Activated CD4-positive, alpha-beta memory T cell treated with anti-CD3 and anti-CD28 coated beads, Interleukin-2, amount 10 ng/mL, durations not matched to agents 7 days and 5 days (primary cell): ENCODE results near the gene TARP.
A peak's percentile ranks its signal among the peaks of the same experiment; 100 is the strongest.

Experiments
- CTCF ChIA-PET: fragments of 350-600 bp; sonication (Branson Sonifier 250); formaldehyde crosslinking; loops from one replicate; lab custom pipeline; 2021; ENCODE audit warnings: antibody characterized with exemption, inconsistent platforms; lab: Charles Lee
- POLR2A ChIA-PET: fragments of 350-600 bp; sonication (Branson Sonifier 250); formaldehyde crosslinking; loops from one replicate; lab custom pipeline; 2021; ENCODE audit warnings: antibody characterized with exemption; lab: Charles Lee
- DNase-seq: peaks from one replicate; pipeline ENCODE4 v3.0.0-alpha.2; 2020
- H3K27ac Mint-ChIP-seq: one replicate; pipeline ENCODE4 v1.8.0; 2021; ENCODE audit warnings: mild to moderate bottlenecking, mixed read lengths
- H3K27me3 Mint-ChIP-seq: one replicate; pipeline ENCODE4 v1.8.0; 2021; ENCODE audit warnings: mixed read lengths
- H3K36me3 Mint-ChIP-seq: one replicate; pipeline ENCODE4 v1.8.0; 2021; ENCODE audit warnings: low read depth, mixed read lengths
- H3K4me1 Mint-ChIP-seq: one replicate; pipeline ENCODE4 v1.8.0; 2021; ENCODE audit warnings: mixed read lengths
- H3K4me3 Mint-ChIP-seq: one replicate; pipeline ENCODE4 v1.8.0; 2021; ENCODE audit warnings: mild to moderate bottlenecking, mixed read lengths
- H3K9me3 Mint-ChIP-seq: one replicate; pipeline ENCODE4 v1.8.0; 2021; ENCODE audit warnings: mixed read lengths

Gene TARP

DNA sequence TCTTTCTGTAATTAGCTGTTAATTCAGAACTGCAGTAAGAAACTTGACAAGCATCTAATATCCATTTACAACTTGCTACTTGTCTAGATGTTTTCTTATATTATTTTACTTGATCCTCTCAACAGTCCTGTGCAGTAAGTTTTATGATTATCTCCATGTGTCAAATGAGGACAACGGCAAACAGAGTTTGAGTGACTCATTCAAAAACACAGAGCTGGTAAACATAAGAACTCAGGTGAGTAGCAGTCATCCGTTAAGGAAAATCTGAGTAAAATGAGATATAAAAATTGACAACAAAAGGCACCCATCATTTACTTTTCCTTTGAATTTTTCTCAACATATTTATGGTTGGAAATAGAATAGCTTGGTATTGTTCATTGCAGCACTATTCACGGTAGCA is 19.0 kb upstream of the TARP start:
- Mint-ChIP-seq H3K27me3 (no peaks in the 10 kb centered on the region), H3K9me3 (no peaks in the 10 kb centered on the region), H3K36me3 (no peaks in the 10 kb centered on the region), H3K4me1 (no peaks in the 10 kb centered on the region), H3K4me3 (no peak overlapping the region), H3K27ac (no peak overlapping the region)
- no peak for DNase-seq
- ChIA-PET POLR2A (no interaction called here), CTCF (no interaction called here)

DNA sequence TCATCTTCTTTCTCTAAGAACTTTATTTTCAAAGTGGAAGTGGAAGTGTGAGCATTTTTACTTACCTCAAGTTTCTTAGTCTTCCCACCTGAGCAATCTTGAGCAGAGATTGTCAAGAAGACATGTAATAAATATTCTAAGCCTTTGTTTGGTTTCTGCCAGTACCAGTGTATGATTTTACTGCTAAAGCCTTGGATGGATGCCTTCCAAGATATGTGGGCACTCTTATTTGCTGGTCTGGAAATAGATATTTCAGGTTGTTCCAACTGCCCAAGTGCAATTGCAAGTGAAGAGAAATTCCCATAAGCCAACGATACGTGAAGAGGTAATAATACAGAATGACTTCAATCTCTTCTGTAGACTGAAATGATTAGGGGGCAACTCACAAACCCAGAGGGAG is 18.2 kb upstream of the TARP start:
- Mint-ChIP-seq H3K36me3 (no peaks in the 10 kb centered on the region), H3K9me3 (no peaks in the 10 kb centered on the region), H3K4me3 (no peak overlapping the region), H3K27me3 (no peaks in the 10 kb centered on the region), H3K27ac (no peak overlapping the region), H3K4me1 (no peaks in the 10 kb centered on the region)
- ChIA-PET POLR2A (no interaction called here), CTCF (no interaction called here)
- no peak for DNase-seq

DNA sequence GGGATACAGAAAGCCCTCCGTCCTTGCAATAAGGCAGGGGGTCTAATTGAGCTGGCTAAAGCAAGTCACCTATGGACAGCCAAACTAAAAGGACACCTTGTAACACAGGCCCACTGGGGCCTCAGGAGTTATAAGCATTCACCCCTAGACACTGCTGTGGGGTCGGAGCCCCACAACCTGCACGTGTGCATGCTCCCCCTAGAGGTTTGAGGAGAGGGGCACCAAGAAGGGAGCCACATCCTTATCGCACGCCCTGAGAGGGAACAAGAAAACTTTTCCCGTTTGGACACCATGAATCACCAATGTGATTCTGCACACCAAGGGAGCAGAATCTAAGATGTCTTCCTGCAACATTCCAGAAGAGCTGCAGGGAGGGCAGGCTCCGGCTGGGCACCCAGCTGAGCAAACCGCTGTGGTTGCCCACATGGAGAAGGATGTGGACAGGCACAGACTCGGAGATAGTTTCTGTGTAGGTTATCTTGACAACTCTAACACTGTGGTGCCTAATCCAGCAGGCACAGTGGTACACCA is 17.7 kb upstream of the TARP start:
- Mint-ChIP-seq H3K27ac (no peak overlapping the region), H3K27me3 (no peaks in the 10 kb centered on the region), H3K4me1 (no peaks in the 10 kb centered on the region), H3K36me3 (no peaks in the 10 kb centered on the region), H3K9me3 (no peaks in the 10 kb centered on the region), H3K4me3 (no peak overlapping the region)
- CTCF ChIA-PET: no interaction called here
- DNase-seq: no peak
- POLR2A ChIA-PET: no interaction called here

DNA sequence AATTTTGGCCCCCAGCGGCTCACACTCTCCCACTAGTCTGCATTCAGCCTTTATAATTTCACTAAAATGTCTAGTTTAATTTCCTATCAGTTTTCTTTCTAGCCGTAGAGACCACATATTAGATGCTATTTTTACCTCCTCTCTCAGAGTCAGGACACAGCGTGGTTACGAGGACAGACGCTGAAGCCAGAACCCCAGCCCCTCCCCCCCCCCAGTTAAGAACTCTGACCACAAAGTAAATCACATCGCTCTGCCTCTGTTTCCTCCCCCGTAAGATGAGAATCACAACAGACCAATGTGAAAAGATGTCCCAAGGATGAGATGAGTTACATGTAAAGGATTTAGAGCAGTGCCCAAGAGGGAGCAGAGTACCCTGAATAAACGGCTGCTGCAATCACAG is 11.1 kb upstream of the TARP start:
- H3K27me3 Mint-ChIP-seq: no peaks in the 10 kb centered on the region
- POLR2A ChIA-PET: no interaction called here
- H3K4me1 Mint-ChIP-seq: no peaks in the 10 kb centered on the region
- no peak for DNase-seq
- no peaks in the 10 kb centered on the region for H3K9me3 Mint-ChIP-seq
- H3K27ac Mint-ChIP-seq: no peak overlapping the region
- no peaks in the 10 kb centered on the region for H3K36me3 Mint-ChIP-seq
- CTCF ChIA-PET: no interaction called here
- H3K4me3 Mint-ChIP-seq: no peak overlapping the region

DNA sequence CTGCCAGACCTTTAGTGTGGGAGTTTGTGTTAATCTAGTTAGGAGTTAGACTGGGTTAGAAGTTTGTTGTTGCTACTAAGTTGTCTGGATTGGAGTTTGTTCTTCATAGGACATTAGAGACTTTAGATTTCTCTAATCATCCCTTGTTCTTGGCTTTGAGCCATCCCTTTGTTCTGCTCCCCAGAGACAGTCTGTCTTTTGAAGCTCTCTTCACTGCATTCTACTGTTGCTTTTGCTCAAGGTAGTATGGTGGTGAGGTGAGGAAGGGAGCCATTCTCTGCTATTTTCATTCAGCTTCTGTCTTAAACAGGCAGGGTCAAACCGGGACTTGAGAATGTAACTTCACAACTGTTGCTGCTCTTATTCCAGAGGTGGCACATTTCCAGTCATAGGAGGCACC is 10.4 kb upstream of the TARP start:
- H3K4me3 Mint-ChIP-seq: no peak overlapping the region
- H3K9me3 Mint-ChIP-seq: no peaks in the 10 kb centered on the region
- no peak for DNase-seq
- H3K27ac Mint-ChIP-seq: no peak overlapping the region
- H3K4me1 Mint-ChIP-seq: no peaks in the 10 kb centered on the region
- ChIA-PET POLR2A (no interaction called here), CTCF (no interaction called here)
- H3K27me3 Mint-ChIP-seq: no peaks in the 10 kb centered on the region
- H3K36me3 Mint-ChIP-seq: no peaks in the 10 kb centered on the region

DNA sequence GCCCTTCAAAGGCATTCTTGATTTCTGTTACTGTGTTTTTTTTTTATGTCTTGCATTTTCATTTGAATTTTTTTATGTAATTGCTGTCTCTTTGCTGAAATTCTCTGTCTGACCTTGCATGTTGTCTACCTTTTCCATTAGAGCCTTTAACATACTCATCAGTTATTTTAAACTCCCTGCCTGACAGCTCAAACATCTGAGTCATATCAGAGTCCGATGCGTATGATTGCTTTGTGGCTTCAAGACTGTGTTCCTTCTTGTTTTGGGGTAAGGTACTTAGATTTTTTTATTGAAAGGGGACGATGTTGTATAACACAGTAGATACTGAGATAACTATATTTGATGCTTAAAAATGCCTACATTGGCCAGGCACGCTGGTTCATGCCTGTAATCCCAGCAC is 9.7 kb upstream of the TARP start:
- Mint-ChIP-seq H3K4me1 (no peaks in the 10 kb centered on the region), H3K36me3 (no peaks in the 10 kb centered on the region), H3K27me3 (no peaks in the 10 kb centered on the region), H3K9me3 (no peaks in the 10 kb centered on the region), H3K27ac (no peak overlapping the region), H3K4me3 (no peak overlapping the region)
- ChIA-PET POLR2A (no interaction called here), CTCF (no interaction called here)
- no peak for DNase-seq

DNA sequence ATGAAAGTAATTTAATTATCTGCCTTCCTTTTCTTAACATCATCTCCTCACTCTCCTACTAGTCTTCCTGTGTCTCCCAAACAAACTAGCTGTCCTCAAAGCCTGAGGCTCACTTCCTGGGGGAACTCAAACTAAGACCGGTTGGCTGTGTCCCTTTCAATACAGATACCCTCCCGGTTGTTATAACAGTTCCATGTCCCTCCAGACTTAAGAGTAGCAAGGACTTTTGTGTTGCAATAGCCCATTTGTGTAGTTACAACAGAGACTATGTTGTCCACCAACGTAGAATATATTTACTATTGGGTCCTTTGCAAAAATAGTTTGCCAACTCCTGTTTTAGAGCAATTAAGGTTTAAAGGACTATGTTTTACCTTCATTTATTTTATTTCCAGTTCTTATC is 8.6 kb upstream of the TARP start:
- no peak overlapping the region for H3K27ac Mint-ChIP-seq
- H3K27me3 Mint-ChIP-seq: no peaks in the 10 kb centered on the region
- ChIA-PET POLR2A (no interaction called here), CTCF (no interaction called here)
- H3K4me3 Mint-ChIP-seq: no peak overlapping the region
- DNase-seq: no peak
- no peaks in the 10 kb centered on the region for H3K4me1 Mint-ChIP-seq
- no peaks in the 10 kb centered on the region for H3K36me3 Mint-ChIP-seq
- H3K9me3 Mint-ChIP-seq: no peaks in the 10 kb centered on the region

DNA sequence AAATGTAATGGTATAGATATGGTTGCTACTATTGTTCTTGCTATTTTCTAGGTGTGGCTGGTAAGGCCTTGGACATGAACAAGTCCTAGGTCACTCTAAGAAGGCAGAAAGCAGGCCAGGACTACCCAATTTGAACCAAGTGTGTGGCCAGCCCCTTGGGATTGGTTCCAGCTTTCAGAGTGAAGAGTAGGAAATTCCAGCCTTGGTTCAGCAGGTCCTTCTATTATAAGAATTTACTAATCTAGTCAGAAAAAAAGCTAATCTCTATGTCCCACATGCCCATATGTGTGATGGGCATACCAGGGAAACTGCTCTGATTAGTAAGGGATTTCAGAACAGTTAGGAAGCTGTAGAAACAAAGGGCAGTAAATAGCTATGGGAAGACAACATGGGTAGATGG is 7.8 kb upstream of the TARP start:
- no peaks in the 10 kb centered on the region for H3K27me3 Mint-ChIP-seq
- H3K4me1 Mint-ChIP-seq: no peaks in the 10 kb centered on the region
- H3K36me3 Mint-ChIP-seq: no peaks in the 10 kb centered on the region
- DNase-seq: no peak
- CTCF ChIA-PET: no interaction called here
- POLR2A ChIA-PET: no interaction called here
- no peaks in the 10 kb centered on the region for H3K9me3 Mint-ChIP-seq
- H3K4me3 Mint-ChIP-seq: no peak overlapping the region
- no peak overlapping the region for H3K27ac Mint-ChIP-seq

DNA sequence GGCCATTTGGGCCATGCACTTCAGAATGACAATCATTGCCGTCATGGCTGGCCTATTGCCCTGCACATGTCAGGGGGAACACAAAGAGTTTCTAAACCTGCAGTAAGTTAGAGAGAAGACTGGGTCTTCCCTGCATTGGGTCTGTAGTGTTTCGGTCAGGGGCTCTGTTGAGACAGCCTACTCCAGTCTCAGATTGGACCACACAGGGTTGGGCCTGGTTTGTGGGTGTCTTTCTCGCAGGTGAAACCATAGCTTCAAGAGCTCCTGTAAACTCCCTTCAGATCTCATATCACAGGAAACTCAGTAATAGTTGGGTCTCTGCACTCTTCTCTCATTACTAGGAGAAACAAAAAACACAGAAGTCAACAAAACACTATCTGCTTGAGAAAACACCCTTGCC is 7.3 kb upstream of the TARP start:
- Mint-ChIP-seq H3K27me3 (no peaks in the 10 kb centered on the region), H3K4me3 (no peak overlapping the region), H3K4me1 (no peaks in the 10 kb centered on the region), H3K36me3 (no peaks in the 10 kb centered on the region), H3K9me3 (no peaks in the 10 kb centered on the region), H3K27ac (no peak overlapping the region)
- no peak for DNase-seq
- ChIA-PET CTCF (no interaction called here), POLR2A (no interaction called here)

DNA sequence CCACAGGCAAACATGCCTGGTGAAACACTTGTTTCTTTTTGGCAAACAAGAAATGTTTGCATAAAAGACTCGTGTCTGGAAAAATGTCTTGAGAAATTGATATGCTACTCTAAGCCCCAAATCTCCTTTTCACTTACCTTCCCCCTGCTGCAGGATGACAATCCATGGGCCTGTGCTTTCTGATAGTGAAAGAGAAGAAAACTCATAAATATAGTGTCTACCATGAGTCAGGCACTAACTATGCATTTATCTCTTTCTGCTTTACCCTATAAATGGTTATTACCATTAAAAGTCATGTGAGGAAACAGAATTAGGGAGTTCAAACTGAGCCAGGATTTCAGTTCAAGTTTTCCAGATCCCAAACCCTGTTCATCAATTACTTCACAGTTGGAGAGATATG is 6.6 kb upstream of the TARP start:
- Mint-ChIP-seq H3K4me3 (no peak overlapping the region), H3K27ac (no peak overlapping the region), H3K9me3 (no peaks in the 10 kb centered on the region), H3K36me3 (no peaks in the 10 kb centered on the region), H3K27me3 (no peaks in the 10 kb centered on the region), H3K4me1 (no peaks in the 10 kb centered on the region)
- DNase-seq: no peak
- CTCF ChIA-PET: no interaction called here
- POLR2A ChIA-PET: no interaction called here

DNA sequence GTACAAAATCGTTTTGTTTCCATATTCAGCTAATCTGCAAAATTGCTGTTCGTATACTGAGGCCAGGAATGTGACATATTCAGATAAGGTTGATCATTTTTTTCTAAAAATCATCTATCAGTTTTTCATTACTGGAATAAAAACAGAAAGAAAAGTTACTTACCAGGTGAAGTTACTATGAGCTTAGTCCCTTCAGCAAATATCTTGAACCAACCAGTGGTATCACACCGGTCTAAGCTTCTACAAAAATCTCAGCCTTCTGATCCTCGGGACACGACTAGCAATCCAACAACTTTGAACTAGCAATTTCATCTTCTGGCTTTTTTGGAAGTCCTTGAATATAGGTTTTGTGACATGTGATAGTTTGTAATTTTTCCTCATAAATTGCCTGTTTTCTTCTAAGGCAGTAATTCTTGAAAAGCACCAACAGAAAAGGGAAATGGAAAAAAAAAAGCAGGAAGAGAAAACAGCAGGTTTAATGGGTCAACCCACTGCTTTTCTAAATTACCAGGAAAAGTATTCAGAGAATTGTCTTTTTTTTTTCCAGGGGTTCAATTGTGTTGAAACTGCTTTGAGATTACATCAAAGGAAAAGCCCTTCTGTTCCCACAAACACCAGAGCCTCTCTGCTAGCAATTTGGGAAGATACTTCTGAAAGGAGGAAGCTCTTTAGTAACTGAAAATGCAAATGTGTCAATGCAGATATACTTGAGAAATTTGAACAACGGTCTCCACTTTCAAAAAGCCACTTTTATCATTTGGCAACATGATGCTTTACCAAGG is 2.9 kb upstream of the TARP start:
- Mint-ChIP-seq H3K9me3 (no peaks in the 10 kb centered on the region), H3K4me1 (no peaks in the 10 kb centered on the region), H3K36me3 (no peaks in the 10 kb centered on the region), H3K27me3 (no peaks in the 10 kb centered on the region), H3K4me3 (peak overlapping the region; percentile 67), H3K27ac (no peak overlapping the region)
- ChIA-PET CTCF (no interaction called here), POLR2A (no interaction called here)
- no peak for DNase-seq

DNA sequence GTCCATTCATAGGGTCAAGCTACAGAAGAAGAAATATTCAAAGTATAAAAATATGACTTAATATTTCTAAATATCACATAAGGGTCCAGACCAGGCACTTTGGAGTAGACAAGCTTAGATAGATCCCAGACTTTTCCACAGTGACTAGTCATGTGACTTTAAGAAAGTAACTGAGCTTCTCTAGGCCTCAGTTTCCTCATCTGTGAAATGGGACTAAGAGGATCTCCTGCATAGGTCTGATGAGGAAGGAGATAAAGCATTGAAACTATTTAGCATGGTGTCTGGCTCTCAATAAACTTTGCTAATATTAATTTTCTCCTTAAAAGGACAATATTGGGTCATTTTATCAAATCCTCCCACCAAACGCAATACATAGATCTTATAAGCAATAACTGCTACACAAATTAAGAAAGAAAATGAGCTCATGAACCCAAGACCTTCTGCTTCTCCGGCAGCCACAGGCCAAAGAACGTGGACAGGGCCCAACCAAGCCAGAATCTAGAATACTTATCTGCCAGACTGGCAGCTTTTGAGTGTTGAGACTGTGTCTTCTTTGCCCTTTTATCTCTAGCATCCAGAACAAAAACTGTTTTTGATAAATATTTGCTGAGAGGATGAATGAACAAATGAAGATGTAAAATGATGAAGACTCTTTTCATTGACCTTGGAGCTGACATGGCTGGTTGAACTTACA is 1.6 kb upstream of the TARP start:
- no peak for DNase-seq
- H3K27ac Mint-ChIP-seq: no peak overlapping the region
- H3K36me3 Mint-ChIP-seq: no peaks in the 10 kb centered on the region
- peak overlapping the region; percentile 57 for H3K4me3 Mint-ChIP-seq
- no peaks in the 10 kb centered on the region for H3K27me3 Mint-ChIP-seq
- ChIA-PET POLR2A (interaction anchor here (0.6 kb wide), 1 partner anchor 52 kb away, joined by 3 read pairs; no protein-coding TSS in a partner anchor), CTCF (interaction anchor here (1.0 to 1.2 kb wide), 2 partner anchors 59 to 61 kb away, joined by 3 to 4 read pairs; no protein-coding TSS in a partner anchor)
- H3K9me3 Mint-ChIP-seq: no peaks in the 10 kb centered on the region
- no peaks in the 10 kb centered on the region for H3K4me1 Mint-ChIP-seq

DNA sequence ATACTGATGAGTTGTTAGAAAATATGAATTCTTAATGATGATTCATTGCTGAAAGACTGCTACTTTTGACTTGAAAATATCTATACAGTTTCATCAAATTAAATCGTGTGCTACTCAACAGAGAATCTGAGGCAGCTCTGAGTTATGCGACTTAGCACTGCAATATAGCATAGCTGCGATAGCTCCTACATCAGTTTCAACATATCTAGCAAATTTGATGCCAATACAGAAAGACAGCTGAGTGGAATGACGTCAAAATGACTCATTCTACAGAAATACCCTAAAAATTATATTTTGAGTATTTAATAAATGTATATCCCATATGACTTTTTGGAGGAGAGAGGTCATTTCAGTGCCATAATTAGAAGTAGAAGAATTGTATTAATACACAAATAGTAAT is 1.1 kb upstream of the TARP start:
- H3K27me3 Mint-ChIP-seq: no peaks in the 10 kb centered on the region
- ChIA-PET CTCF (interaction anchor here (1.0 to 1.2 kb wide), 2 partner anchors 59 to 62 kb away, joined by 3 to 4 read pairs; no protein-coding TSS in a partner anchor), POLR2A (interaction anchor here (0.6 kb wide), 1 partner anchor 52 kb away, joined by 3 read pairs; no protein-coding TSS in a partner anchor)
- no peak overlapping the region for H3K27ac Mint-ChIP-seq
- no peaks in the 10 kb centered on the region for H3K4me1 Mint-ChIP-seq
- DNase-seq: no peak
- H3K4me3 Mint-ChIP-seq: peak overlapping the region; percentile 21
- H3K36me3 Mint-ChIP-seq: no peaks in the 10 kb centered on the region
- no peaks in the 10 kb centered on the region for H3K9me3 Mint-ChIP-seq
